Measurements from ENCODE around the gene BATF2. TPM values are rescaled to one million over a fixed set of nuclear protein-coding genes. Genes with fewer than 3 reads are reported as not detected.
A peak's percentile ranks its signal among the peaks of the same experiment; 100 is the strongest.
"Not testable (repeated sequence)": the region's sequence is repeated elsewhere in the genome, so short reads cannot be mapped to it uniquely, and the experiment has no call there.

Gene BATF2
- total RNA-seq, 1 donor from 2014 or later: 7.5 TPM

- peak; percentile 72 for TF ChIP-seq CTCF (IDR thresholded peaks at IDR 0.05)
- ATAC-seq: peak; percentile 92
- Histone ChIP-seq H3K36me3 (peaks cover 5% of the 10 kb centered on the region), H3K27ac (peak overlapping the region; percentile 98), H3K27me3 (no peaks in the 10 kb centered on the region), H3K9me3 (no peaks in the 10 kb centered on the region), H3K4me3 (peak overlapping the region; percentile 87), H3K4me1 (peaks cover 18% of the 10 kb centered on the region)
- peak; percentile 95 for DNase-seq
- intact Hi-C loops (cut with DNase I): no loop called here
These were observed 16.5 kb upstream of the BATF2 start for GRCh38 chr11:65013130-65013887.

DNA sequence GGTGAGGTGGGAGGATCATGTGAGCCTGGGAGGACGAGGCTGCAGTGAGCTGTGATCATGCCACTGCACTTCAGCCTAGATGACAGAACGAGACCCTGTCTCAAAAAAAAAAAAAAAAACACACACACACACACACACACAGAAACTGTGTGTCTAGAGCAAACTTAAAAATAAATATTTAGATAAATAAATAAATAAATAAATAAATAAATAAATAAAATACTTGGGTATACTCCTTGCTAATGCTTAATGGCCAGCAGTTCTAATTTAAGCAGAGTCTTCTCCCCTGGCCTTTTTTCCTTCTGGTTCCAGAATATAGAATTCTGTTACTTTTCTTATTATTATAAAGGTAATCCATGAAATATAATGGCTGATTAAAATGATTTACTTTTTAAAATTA lies 12.1 kb upstream of the BATF2 start:
- Histone ChIP-seq H3K36me3 (no peaks in the 10 kb centered on the region), H3K27me3 (no peaks in the 10 kb centered on the region), H3K4me1 (peaks cover 7% of the 10 kb centered on the region), H3K9me3 (no peaks in the 10 kb centered on the region), H3K27ac (no peak overlapping the region), H3K4me3 (no peak overlapping the region)
- ATAC-seq (no peak), DNase-seq (no peak)
- intact Hi-C loops (cut with DNase I): no loop called here
- no peak for TF ChIP-seq CTCF (IDR thresholded peaks at IDR 0.05)

DNA sequence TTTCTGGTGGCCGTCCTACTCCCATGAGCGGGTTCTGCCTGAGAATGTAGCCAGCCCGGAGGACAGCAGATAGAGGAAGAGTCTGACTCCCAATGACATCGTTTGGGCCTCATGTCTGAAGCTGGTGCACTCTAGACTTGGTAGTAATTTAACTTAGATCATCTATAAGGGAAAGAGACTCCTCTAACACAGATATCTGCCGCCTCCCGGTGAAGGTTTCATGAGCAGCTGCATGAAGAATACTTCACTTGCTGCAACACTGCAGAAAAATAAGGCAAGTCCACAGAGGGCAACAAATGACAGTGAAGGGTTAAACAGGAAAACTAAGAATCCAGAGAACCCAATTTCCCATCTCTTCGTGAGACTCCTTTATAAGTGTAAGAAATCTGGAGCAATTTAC lies 11.2 kb upstream of the BATF2 start:
- intact Hi-C loops (cut with DNase I): no loop called here
- H3K4me3 ChIP-seq: no peak overlapping the region
- DNase-seq: no peak
- no peak overlapping the region for H3K27ac ChIP-seq
- peaks cover 4% of the 10 kb centered on the region for H3K4me1 ChIP-seq
- no peak for ATAC-seq
- no peaks in the 10 kb centered on the region for H3K27me3 ChIP-seq
- H3K36me3 ChIP-seq: no peaks in the 10 kb centered on the region
- TF ChIP-seq CTCF (IDR thresholded peaks at IDR 0.05): no peak
- H3K9me3 ChIP-seq: no peaks in the 10 kb centered on the region

GRCh38 chr11:65003968-65004367 lies 7.2 kb upstream of the BATF2 start:
- H3K4me1 ChIP-seq; intact Hi-C loops (cut with DNase I); H3K36me3 ChIP-seq; DNase-seq; H3K9me3 ChIP-seq; H3K4me3 ChIP-seq; H3K27me3 ChIP-seq; ATAC-seq; H3K27ac ChIP-seq: not testable (repeated sequence)

- H3K4me3 ChIP-seq: no peak overlapping the region
- no peak for DNase-seq
- intact Hi-C loops (cut with DNase I): no loop called here
These were observed 6.5 kb upstream of the BATF2 start for GRCh38 chr11:65003282-65003681.

More at GRCh38 chr11:65003282-65003681, 6.5 kb upstream of the BATF2 start:
- Histone ChIP-seq H3K36me3 (no peaks in the 10 kb centered on the region), H3K27me3 (no peaks in the 10 kb centered on the region), H3K4me1 (no peaks in the 10 kb centered on the region), H3K9me3 (no peaks in the 10 kb centered on the region), H3K27ac (no peak overlapping the region)
- TF ChIP-seq CTCF (IDR thresholded peaks at IDR 0.05): no peak
- ATAC-seq: no peak

All from upper lobe of right lung (tissue), 1 donor.